HG03439 (cell line): ENCODE measurements around the gene PRKG1.

Experiments used
- ATAC-seq: cut with Tn5 transposase; IDR thresholded peaks from one replicate; pipeline ENCODE4 v1.9.1; 2021; ENCODE audit warnings: mild to moderate bottlenecking, moderate library complexity; ENCODE audit not compliant: unreplicated experiment

Gene PRKG1

GRCh38 chr10:51770709-51771108, 696.4 kb downstream of the PRKG1 start:
- ATAC-seq = no peak

DNA sequence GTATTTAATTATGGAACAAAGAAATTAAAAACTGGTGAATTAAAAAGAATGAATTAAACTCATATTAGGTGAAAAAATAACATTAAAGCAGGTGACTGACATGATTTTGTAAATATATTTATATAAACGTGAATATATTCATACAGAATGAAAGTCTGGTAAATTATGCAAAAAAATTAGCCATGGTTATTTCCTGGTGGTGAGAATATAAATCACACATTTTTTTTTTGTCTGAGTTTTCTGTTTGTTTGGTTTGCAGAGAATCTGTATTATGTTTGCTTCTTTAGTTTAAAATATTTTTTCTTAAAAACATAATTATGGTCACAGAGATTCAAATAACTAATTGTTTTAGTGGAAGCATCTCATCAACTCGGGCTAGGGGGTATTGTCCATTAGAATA, 698.1 kb downstream of the PRKG1 start:
- ATAC-seq = no peak

GRCh38 chr10:51773681-51774080, 699.4 kb downstream of the PRKG1 start:
- ATAC-seq = no peak

DNA sequence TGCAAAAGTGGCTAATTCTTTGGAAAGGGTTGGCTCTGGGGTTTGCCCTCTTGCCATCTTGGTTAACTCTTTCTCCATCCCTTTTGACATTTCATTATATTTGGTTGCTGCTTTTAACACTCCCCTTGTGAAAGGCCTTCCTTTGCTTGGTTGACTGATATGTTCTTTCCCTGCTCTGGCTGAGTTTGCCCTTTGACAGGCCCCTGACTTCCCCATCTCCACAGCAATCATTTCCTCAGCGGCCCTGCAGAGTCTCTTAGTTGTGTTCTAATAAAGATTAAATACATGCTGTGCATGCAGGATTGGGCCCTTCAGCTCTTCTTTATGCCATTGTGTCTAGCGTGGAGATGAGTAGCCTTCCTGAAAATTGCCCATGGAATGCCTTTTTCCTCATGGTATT, 709.7 kb downstream of the PRKG1 start:
- no peak for ATAC-seq

GRCh38 chr10:51786016-51786683, 711.9 kb downstream of the PRKG1 start:
- no peak for ATAC-seq

DNA sequence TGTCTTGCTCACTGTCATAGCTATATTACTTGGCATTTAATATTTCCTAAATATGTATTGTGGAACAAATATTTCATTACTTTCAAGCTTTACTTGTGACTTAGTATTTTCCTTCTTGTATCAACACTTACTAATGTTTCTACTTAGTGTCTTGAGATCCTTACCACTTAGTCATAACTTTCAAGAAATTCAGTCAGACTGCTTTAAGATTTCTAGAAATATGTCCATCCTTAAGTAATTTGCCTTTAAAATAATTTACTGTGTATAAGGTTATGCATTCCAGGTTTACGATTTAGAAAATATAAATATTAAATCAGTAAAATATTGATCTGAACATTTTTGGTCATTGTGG, 712.4 kb downstream of the PRKG1 start:
- ATAC-seq = no peak

DNA sequence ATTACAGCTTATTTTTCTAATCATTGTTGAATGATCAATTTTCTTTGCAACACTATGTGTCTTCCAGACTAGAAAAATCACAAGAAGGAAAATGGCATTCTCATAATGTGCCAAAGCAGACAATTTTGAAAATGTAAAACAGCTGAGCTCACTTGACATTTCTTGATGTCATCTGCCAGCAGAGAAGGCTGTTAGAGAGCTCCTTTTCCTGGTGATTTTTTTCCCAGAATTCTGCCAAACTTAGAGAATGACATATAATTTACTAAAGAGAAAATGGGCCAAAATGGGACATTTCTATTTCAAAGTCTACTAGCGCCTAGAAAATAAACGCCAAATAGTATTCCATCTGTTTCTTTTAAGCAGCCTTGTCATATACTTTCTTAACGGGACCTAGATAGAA, 714.0 kb downstream of the PRKG1 start:
- ATAC-seq = no peak

GRCh38 chr10:51789118-51789517, 714.8 kb downstream of the PRKG1 start:
- no peak for ATAC-seq

DNA sequence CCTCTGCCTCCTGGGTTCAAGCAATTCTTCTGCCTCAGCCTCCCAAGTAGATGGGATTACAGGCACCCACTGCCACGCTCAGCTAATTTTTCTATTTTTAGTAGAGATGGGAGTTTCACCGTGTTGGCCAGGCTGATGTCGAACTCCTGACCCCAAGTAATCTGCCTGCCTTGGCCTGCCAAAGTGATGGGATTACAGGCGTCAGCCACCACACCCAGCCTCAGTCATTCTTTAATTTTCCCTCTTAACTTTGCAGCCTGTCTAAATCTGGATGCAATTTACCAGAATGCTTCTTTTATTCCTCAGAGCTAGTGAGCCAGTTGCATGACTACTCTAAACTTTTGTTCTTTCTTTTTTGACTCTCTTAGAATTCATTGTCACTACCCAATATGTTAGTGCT, 715.6 kb downstream of the PRKG1 start:
- ATAC-seq = no peak

- ATAC-seq = no peak
Measured at GRCh38 chr10:51792678-51793077, 718.4 kb downstream of the PRKG1 start.

DNA sequence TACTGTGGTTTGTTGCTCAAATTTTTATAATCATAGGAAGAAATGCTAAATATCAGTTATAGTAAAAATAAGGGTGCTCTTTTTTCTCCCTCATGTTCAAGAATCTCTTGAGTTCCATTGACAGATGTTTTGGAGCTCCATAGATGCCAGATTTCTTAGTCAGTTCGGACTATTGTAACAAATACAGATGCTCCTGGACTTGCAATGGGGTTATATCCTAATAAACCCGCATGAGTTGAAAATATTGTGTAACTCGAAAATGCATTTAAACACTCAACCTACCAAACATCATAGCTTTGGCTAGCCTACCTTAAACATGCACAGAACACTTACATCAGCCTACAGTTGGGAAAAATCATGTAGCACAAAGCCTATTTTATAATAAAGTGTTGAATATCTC, 725.8 kb downstream of the PRKG1 start:
- ATAC-seq = no peak

DNA sequence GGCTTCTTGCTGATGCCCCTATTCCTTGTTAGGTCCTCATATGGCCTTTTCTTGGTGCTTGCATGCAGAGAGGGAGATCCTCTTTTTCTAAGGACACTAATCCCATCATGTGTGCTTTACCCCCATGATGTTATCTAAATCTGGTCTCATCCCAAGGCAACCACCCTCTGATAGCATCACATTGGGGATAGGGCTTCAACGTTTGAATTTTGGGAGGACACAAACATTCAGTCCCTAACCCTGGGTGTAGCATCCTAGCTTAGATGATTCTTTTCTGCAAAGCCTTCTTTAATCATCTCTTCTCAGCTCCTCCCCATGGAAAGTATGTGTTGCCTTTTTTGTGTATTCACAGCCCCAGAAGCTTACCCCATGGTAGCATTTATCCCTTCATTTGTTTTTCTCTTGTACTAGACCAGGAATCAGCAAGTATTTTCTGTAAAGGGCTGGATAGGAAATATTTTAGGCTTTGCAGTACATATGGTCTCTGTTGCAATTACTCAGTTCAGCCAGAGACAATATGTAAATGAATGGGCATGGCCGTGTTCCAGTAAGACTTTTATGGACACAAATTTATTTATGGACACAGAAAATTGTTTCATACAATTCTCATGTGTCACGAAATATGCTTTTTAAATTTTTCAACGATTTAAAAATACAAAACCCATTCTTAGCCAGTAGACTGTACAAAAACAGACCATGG, 726.6 kb downstream of the PRKG1 start:
- no peak for ATAC-seq

DNA sequence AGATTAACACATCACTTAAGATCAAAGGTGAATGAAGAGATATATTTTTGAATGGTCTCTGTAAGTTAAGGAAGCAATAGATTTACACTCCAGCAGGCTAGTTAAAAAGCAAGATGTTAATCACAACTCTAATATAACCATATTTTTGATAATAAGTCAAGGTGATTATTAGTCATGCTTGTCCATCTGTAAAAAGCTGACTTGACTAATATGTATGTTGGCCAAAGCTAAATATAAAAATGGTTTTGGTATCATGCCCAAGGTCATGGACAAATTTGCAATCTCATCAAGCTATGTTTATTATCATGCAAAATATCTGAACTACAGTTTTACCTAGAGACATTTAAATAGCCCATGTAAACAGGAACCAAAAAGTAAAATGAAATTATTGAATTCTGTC, 727.7 kb downstream of the PRKG1 start:
- no peak for ATAC-seq

- no peak for ATAC-seq
Measured at GRCh38 chr10:51804866-51805265, 730.6 kb downstream of the PRKG1 start.

GRCh38 chr10:51806079-51806835, 732.0 kb downstream of the PRKG1 start:
- no peak for ATAC-seq

- no peak for ATAC-seq
Measured at GRCh38 chr10:51808187-51808586, 733.9 kb downstream of the PRKG1 start.

DNA sequence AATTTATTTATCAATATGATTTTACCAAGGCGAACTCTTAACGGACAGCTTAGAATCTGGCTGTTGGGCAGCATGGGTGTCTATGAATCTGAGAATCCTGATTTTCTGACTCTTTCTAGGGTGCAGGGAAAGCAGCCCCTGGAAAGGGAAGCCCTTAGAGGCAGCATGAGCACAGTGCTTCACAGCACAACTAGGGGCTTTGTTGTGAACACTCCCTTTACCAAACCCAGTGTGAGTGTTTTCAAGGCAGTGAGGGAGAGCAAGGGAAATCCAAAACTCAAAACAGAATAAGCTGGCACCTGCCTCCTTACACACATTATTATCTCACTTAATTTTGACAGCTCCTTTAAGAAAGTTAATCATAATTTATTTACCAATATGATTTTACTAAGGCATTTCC, 741.4 kb downstream of the PRKG1 start:
- ATAC-seq = no peak

DNA sequence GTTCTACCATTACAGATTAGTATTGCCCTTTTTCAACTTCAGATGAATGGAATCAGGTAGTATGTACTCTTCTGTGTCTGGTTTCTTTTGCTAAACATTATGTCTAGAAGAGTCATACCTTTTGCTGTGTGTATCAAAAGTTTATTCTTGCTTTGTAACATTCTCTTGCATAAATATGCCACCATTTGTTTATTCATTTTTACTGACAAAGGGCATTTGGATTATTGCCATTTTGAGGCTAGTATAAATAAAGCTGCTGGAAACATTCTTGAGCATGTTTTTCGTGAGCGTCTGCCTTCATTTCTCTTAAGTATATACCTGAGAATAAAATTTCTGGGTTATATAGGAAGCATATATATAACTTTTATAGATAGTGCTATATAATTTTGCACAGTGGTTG, 746.8 kb downstream of the PRKG1 start:
- ATAC-seq = no peak

- ATAC-seq = no peak
Measured at GRCh38 chr10:51821745-51822144, 747.5 kb downstream of the PRKG1 start.

DNA sequence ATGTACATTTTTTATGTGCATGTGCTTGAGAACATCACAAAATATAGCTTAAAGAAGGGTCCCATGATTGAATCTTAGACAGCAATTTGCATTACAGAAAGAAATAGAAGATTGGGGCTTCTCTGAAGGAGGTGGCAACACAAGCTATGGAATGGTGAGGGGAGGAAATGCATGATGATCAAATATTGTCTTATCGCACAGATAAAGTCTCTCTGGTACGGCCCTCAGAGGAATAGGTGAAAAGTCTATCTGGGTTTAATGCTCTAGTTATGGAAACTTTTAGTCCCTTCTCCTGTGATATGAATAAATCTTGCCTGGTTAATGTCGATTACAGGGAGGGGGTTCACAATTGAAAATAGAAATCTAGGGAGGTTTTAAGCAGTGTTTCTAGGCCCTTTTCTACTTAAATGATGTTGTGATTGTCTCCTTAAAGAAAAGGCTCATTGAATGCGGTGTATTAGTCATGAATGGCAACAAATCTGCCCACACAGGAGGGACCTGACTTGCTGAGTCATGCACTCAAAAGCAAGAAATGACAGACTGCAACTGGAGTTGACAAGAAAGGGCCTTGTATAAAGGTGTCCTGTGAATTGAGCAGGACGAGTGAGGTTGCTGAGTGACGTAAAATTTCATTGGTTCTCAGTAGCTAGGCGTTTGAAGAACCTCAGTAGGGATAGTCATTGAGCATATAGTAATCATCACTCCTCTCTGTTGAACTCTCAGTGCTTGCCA, 758.5 kb downstream of the PRKG1 start:
- ATAC-seq = peak; percentile 85

GRCh38 chr10:51834548-51834947, 760.3 kb downstream of the PRKG1 start:
- ATAC-seq = no peak
